ENCODE data around the gene MNX1. TPM values are rescaled to one million over a fixed set of nuclear protein-coding genes. Genes with fewer than 3 reads are reported as not detected.

MNX1 gene
- total and polyA plus RNA-seq, 9 of the 15 experiments (the other 6 are each of a cell fraction or from before 2014, with no cell fraction given), result 0.15 to 8.0 (median 1.4) TPM

DNA sequence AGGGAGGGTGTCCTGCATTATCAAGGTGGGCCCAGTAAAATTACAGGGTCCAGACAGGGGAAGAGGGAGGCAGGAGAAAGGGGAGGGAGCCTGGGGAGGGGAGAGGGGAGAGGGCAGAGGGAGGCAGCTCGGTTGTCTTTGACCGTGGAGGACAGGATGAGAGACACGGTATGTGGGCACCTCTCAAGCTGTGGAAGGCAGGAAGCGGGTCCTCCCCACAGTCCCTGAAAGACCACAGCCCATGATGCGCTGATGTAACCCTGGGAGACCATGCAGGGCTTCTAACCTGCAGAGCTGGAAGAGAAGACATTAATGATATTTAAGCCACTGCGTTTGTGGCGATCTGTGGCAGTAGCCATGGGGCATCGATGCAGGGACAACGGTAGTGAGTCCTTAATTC lies 27.2 kb upstream of the MNX1 start:
- Histone ChIP-seq H4K20me1 (replicated peaks; ENCODE audit: control insufficient read depth, insufficient read depth, low read length) (peaks cover 6% of the 10 kb centered on the region; the same call in 1 of the 2 replicates), H3K4me3 (no peak overlapping the region), H3K36me3 (ENCODE audit: control insufficient read depth, insufficient read depth, low read length) (no peaks in the 10 kb centered on the region), H3K4me2 (ENCODE audit: insufficient read depth, low read length) (no peak overlapping the region), H3K9ac (ENCODE audit: insufficient read depth in 1 of 2, low read depth in 2 of 2, low read length in 2 of 2) (no peak overlapping the region), H3K27ac (ENCODE audit: extremely low read depth, low read depth, low read length) (no peak overlapping the region), H3K4me1 (replicated peaks in 1 of 2; ENCODE audit: control insufficient read depth in 2 of 2, insufficient read depth in 2 of 2, low read length in 2 of 2) (peaks cover 10 to 30% of the 10 kb centered on the region in 2 experiments; a peak in 4 of 5 replicates), H3K9me1 (ENCODE audit: control insufficient read depth, insufficient read depth, low read length) (no peaks in the 10 kb centered on the region), H3K9me3 (replicated peaks; ENCODE audit: control insufficient read depth, insufficient read depth, low read depth, low read length) (peaks cover 2% of the 10 kb centered on the region; the same call in 1 of the 2 replicates), H2AFZ (ENCODE audit: low read depth, low read length) (no peak overlapping the region), H3K79me2 (ENCODE audit: control insufficient read depth, insufficient read depth, low read length) (no peaks in the 10 kb centered on the region), H3K27me3 (ENCODE audit: control insufficient read depth in 2 of 2, insufficient read depth in 2 of 2, low read length in 2 of 2) (peaks cover 77 to 85% of the 10 kb centered on the region in 2 experiments)
- POLR2A ChIA-PET, result interaction anchor here (0.7 to 1.1 kb wide), 2 partner anchors 8 to 606 kb away, joined by 3 to 4 read pairs; no protein-coding TSS in a partner anchor
- ATAC-seq, result no peak
- FAIRE-seq, result no peak
- WGBS (ENCODE audit: insufficient coverage, low coverage, missing lambda C conversion rate), result 2% methylated on average over 9 of the region's 9 CpGs
- intact Hi-C loops (cut with micrococcal nuclease), result no loop called here
- TF ChIP-seq SMARCA5 (IDR thresholded peaks at IDR 0.05) (no peak), POLR3G (IDR thresholded peaks at IDR 0.05; ENCODE audit: extremely low read depth, insufficient read length, insufficient replicate concordance) (no peak), MAFF (IDR thresholded peaks at IDR 0.05; ENCODE audit: low read length) (no peak), BDP1 (IDR thresholded peaks at IDR 0.05; ENCODE audit: insufficient read depth, insufficient read length) (no peak), ARID2 (IDR thresholded peaks at IDR 0.05) (no peak), HNRNPUL1 (IDR thresholded peaks at IDR 0.05; ENCODE audit: low read length) (no peak), SNIP1 (IDR thresholded peaks at IDR 0.05; ENCODE audit: low read depth) (no peak), TSC22D4 (tag; IDR thresholded peaks at IDR 0.05) (no peak), ZNF263 (CRISPR knock-in tag; IDR thresholded peaks at IDR 0.05; ENCODE audit: borderline replicate concordance) (no peak)
- TF ChIP-seq, protein P1, sequence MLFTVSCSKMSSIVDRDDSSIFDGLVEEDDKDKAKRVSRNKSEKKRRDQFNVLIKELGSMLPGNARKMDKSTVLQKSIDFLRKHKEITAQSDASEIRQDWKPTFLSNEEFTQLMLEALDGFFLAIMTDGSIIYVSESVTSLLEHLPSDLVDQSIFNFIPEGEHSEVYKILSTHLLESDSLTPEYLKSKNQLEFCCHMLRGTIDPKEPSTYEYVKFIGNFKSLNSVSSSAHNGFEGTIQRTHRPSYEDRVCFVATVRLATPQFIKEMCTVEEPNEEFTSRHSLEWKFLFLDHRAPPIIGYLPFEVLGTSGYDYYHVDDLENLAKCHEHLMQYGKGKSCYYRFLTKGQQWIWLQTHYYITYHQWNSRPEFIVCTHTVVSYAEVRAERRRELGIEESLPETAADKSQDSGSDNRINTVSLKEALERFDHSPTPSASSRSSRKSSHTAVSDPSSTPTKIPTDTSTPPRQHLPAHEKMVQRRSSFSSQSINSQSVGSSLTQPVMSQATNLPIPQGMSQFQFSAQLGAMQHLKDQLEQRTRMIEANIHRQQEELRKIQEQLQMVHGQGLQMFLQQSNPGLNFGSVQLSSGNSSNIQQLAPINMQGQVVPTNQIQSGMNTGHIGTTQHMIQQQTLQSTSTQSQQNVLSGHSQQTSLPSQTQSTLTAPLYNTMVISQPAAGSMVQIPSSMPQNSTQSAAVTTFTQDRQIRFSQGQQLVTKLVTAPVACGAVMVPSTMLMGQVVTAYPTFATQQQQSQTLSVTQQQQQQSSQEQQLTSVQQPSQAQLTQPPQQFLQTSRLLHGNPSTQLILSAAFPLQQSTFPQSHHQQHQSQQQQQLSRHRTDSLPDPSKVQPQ (CRISPR knock-in tag; IDR thresholded peaks at IDR 0.05; ENCODE audit: borderline replicate concordance), result no peak
- TF ChIP-seq, protein P2, sequence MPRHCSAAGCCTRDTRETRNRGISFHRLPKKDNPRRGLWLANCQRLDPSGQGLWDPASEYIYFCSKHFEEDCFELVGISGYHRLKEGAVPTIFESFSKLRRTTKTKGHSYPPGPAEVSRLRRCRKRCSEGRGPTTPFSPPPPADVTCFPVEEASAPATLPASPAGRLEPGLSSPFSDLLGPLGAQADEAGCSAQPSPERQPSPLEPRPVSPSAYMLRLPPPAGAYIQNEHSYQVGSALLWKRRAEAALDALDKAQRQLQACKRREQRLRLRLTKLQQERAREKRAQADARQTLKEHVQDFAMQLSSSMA (CRISPR knock-in tag; IDR thresholded peaks at IDR 0.05), result no peak
- TF ChIP-seq, protein P3, sequence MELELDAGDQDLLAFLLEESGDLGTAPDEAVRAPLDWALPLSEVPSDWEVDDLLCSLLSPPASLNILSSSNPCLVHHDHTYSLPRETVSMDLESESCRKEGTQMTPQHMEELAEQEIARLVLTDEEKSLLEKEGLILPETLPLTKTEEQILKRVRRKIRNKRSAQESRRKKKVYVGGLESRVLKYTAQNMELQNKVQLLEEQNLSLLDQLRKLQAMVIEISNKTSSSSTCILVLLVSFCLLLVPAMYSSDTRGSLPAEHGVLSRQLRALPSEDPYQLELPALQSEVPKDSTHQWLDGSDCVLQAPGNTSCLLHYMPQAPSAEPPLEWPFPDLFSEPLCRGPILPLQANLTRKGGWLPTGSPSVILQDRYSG (tag; conservative IDR thresholded peaks at IDR 0.05; ENCODE audit: low read depth), result no peak
- TF ChIP-seq, protein P4, sequence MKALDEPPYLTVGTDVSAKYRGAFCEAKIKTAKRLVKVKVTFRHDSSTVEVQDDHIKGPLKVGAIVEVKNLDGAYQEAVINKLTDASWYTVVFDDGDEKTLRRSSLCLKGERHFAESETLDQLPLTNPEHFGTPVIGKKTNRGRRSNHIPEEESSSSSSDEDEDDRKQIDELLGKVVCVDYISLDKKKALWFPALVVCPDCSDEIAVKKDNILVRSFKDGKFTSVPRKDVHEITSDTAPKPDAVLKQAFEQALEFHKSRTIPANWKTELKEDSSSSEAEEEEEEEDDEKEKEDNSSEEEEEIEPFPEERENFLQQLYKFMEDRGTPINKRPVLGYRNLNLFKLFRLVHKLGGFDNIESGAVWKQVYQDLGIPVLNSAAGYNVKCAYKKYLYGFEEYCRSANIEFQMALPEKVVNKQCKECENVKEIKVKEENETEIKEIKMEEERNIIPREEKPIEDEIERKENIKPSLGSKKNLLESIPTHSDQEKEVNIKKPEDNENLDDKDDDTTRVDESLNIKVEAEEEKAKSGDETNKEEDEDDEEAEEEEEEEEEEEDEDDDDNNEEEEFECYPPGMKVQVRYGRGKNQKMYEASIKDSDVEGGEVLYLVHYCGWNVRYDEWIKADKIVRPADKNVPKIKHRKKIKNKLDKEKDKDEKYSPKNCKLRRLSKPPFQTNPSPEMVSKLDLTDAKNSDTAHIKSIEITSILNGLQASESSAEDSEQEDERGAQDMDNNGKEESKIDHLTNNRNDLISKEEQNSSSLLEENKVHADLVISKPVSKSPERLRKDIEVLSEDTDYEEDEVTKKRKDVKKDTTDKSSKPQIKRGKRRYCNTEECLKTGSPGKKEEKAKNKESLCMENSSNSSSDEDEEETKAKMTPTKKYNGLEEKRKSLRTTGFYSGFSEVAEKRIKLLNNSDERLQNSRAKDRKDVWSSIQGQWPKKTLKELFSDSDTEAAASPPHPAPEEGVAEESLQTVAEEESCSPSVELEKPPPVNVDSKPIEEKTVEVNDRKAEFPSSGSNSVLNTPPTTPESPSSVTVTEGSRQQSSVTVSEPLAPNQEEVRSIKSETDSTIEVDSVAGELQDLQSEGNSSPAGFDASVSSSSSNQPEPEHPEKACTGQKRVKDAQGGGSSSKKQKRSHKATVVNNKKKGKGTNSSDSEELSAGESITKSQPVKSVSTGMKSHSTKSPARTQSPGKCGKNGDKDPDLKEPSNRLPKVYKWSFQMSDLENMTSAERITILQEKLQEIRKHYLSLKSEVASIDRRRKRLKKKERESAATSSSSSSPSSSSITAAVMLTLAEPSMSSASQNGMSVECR (CRISPR knock-in tag; IDR thresholded peaks at IDR 0.05), result no peak
- TF ChIP-seq, protein P5, sequence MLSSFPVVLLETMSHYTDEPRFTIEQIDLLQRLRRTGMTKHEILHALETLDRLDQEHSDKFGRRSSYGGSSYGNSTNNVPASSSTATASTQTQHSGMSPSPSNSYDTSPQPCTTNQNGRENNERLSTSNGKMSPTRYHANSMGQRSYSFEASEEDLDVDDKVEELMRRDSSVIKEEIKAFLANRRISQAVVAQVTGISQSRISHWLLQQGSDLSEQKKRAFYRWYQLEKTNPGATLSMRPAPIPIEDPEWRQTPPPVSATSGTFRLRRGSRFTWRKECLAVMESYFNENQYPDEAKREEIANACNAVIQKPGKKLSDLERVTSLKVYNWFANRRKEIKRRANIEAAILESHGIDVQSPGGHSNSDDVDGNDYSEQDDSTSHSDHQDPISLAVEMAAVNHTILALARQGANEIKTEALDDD (IDR thresholded peaks at IDR 0.05), result no peak
- CTCF ChIA-PET (ENCODE audit: low intra/inter-chr PET ratio), result no interaction called here
- in situ Hi-C loops (cut with MboI), result no loop called here
- DNase-seq (ENCODE audit: extremely low read depth in 1 of 4, low spot score in 3 of 4), result no peak
- BruUV-seq (replicated peaks), result no TSS peak
